IMR-90 (cell line): ENCODE data around the gene C1QTNF5. TPM values are rescaled to one million over a fixed set of nuclear protein-coding genes. Genes with fewer than 3 reads are reported as not detected.

Experiments used
- ATAC-seq: fragments of 200-7000 bp; cut with Tn5 transposase; 2 replicates; pipeline ENCODE4 v1.9.1; 2020; ENCODE audit warnings: low read depth, mild to moderate bottlenecking, moderate library complexity
- BruUV-seq: library from RNA; stranded (reverse); fragments of 400-500 nt; replicated peaks from 2 replicates; lab custom pipeline; 2021; lab: Mats Ljungman, UMichigan
- CTCF ChIA-PET: fragments of 300-600 bp; formaldehyde crosslinking; extraction: SDS; loops from one replicate; lab custom pipeline; 2021; ENCODE audit warnings: antibody characterized with exemption; lab: Yijun Ruan, JAX
- POLR2A ChIA-PET: fragments of 300-600 bp; sonication (Branson Sonifier 250); formaldehyde crosslinking; loops from one replicate; lab custom pipeline; 2022; ENCODE audit warnings: antibody characterized with exemption; ENCODE audit not compliant: unreplicated experiment; lab: Charles Lee
- DNase-seq: peaks from one replicate; pipeline ENCODE4 v3.0.0; 2013
- H2AFZ ChIP-seq: replicated peaks from 2 replicates; pipeline ENCODE3; 2013; ENCODE audit warnings: low read length, mild to moderate bottlenecking; ENCODE audit not compliant: poor library complexity
- H2AK5ac ChIP-seq: 2 replicates; pipeline ENCODE4 v1.6.1; 2013; ENCODE audit warnings: low read depth, low read length, inconsistent platforms
- H2AK9ac ChIP-seq: replicated peaks from 2 replicates; pipeline ENCODE3; 2013; ENCODE audit warnings: mild to moderate bottlenecking, low read depth, low read length, moderate library complexity; ENCODE audit not compliant: poor library complexity
- H2BK120ac ChIP-seq: 2 replicates; pipeline ENCODE4 v1.6.1; 2013; ENCODE audit warnings: low read depth, low read length, inconsistent platforms
- H2BK15ac ChIP-seq: 3 replicates; pipeline ENCODE4 v1.6.1; 2013; ENCODE audit warnings: low read depth, low read length, inconsistent platforms
- H2BK20ac ChIP-seq: 2 replicates; pipeline ENCODE4 v1.6.1; 2013; ENCODE audit warnings: low read depth, mild to moderate bottlenecking, inconsistent platforms, low read length, moderate library complexity
- H2BK5ac ChIP-seq: 2 replicates; pipeline ENCODE4 v1.6.1; 2013; ENCODE audit warnings: mild to moderate bottlenecking, low read depth, low read length, inconsistent platforms; ENCODE audit not compliant: poor library complexity, severe bottlenecking
- H3K14ac ChIP-seq: replicated peaks from 2 replicates; pipeline ENCODE4 v1.6.1; 2013; ENCODE audit warnings: low read depth, low read length, inconsistent platforms
- H3K18ac ChIP-seq: 2 replicates; pipeline ENCODE4 v1.6.1; 2013; ENCODE audit warnings: low read depth, low read length, control low read depth
- H3K23ac ChIP-seq: 2 replicates; pipeline ENCODE4 v1.6.1; 2013; ENCODE audit warnings: low read depth, low read length, inconsistent platforms
- H3K27ac ChIP-seq: 2 replicates; pipeline ENCODE4 v1.5.1; 2013; ENCODE audit warnings: mild to moderate bottlenecking, control low read depth, low read length; ENCODE audit not compliant: insufficient read depth
- H3K27me3 ChIP-seq: 2 replicates; pipeline ENCODE4 v1.6.1; 2013; ENCODE audit warnings: low read length; ENCODE audit not compliant: control insufficient read depth, insufficient read depth
- H3K36me3 ChIP-seq: 2 replicates; pipeline ENCODE4 v1.6.1; 2013; ENCODE audit warnings: low read length, mixed read lengths; ENCODE audit not compliant: control insufficient read depth, insufficient read depth
- H3K4ac ChIP-seq: 2 replicates; pipeline ENCODE4 v1.6.1; 2013; ENCODE audit warnings: low read depth, low read length, inconsistent platforms
- H3K4me1 ChIP-seq: 2 replicates; pipeline ENCODE4 v1.6.1; 2013; ENCODE audit warnings: low read length, mixed read lengths; ENCODE audit not compliant: control insufficient read depth, insufficient read depth
- H3K4me2 ChIP-seq: 2 replicates; pipeline ENCODE4 v1.6.1; 2013; ENCODE audit warnings: low read depth, mild to moderate bottlenecking, control low read depth, low read length, moderate library complexity
- H3K4me3 ChIP-seq: 2 replicates; pipeline ENCODE4 v1.5.1; 2013; ENCODE audit warnings: low read depth, mild to moderate bottlenecking, control low read depth, low read length, moderate library complexity; ENCODE audit not compliant: insufficient read depth
- H3K56ac ChIP-seq: 2 replicates; pipeline ENCODE4 v1.6.1; 2013; ENCODE audit warnings: low read length, inconsistent platforms; ENCODE audit not compliant: insufficient read depth; ENCODE audit errors: extremely low read depth
- H3K79me1 ChIP-seq, 2 experiments: 2 replicates each; pipeline ENCODE4 v1.6.1; 2013; ENCODE audit warnings: low read length in 2 of 2, inconsistent platforms in 1 of 2, low read depth in 1 of 2
- H3K9ac ChIP-seq: 2 replicates; pipeline ENCODE4 v1.6.1; 2013; ENCODE audit warnings: low read depth, low read length, control low read depth
- H3K9me1 ChIP-seq: 2 replicates; pipeline ENCODE4 v1.6.1; 2013; ENCODE audit warnings: low read length, inconsistent platforms; ENCODE audit not compliant: insufficient read depth
- H3K9me3 ChIP-seq: 2 replicates; pipeline ENCODE4 v1.6.1; 2013; ENCODE audit warnings: low read length; ENCODE audit not compliant: control insufficient read depth, insufficient read depth
- H4K20me1 ChIP-seq: 2 replicates; pipeline ENCODE4 v1.6.1; 2013; ENCODE audit warnings: low read length, inconsistent platforms; ENCODE audit not compliant: insufficient read depth
- H4K5ac ChIP-seq: 2 replicates; pipeline ENCODE4 v1.6.1; 2013; ENCODE audit warnings: mild to moderate bottlenecking, low read depth, low read length, control low read depth
- H4K8ac ChIP-seq, 2 experiments: 2 replicates each; pipeline ENCODE4 v1.6.1; 2013; ENCODE audit warnings: low read depth in 2 of 2, low read length in 2 of 2, control low read depth in 1 of 2, inconsistent platforms in 1 of 2
- H4K91ac ChIP-seq: 2 replicates; pipeline ENCODE4 v1.6.1; 2013; ENCODE audit warnings: low read depth, low read length, inconsistent platforms; ENCODE audit not compliant: insufficient read depth
- CEBPB ChIP-seq: IDR thresholded peaks from 2 replicates; pipeline ENCODE4 v1.6.1; 2012; ENCODE audit warnings: low read depth, low read length, improper control_type of control experiment
- MAFK ChIP-seq: IDR thresholded peaks from 2 replicates; pipeline ENCODE4 v1.6.1; 2012; ENCODE audit warnings: low read depth, low read length, improper control_type of control experiment
- MAZ ChIP-seq: IDR thresholded peaks from 2 replicates; pipeline ENCODE4 v1.6.1; 2012; ENCODE audit warnings: low read depth, mild to moderate bottlenecking, low read length, improper control_type of control experiment, moderate library complexity, borderline replicate concordance
- NFE2L2 ChIP-seq: fragments of 150-350 bp; IDR thresholded peaks from 2 replicates; pipeline ENCODE4 v1.6.1; 2016; ENCODE audit warnings: low read depth, mild to moderate bottlenecking, low read length
- RCOR1 ChIP-seq: IDR thresholded peaks from 2 replicates; pipeline ENCODE4 v1.6.1; 2012; ENCODE audit warnings: mild to moderate bottlenecking, low read length, improper control_type of control experiment; ENCODE audit not compliant: insufficient replicate concordance
- WGBS, 2 experiments: methylation state at CpG; one replicate each; pipeline versions ENCODE4 v1.1.5 to v1.1.7; 2013; ENCODE audit warnings: missing lambda C conversion rate in 2 of 2; ENCODE audit not compliant: insufficient read length in 1 of 2; ENCODE audit errors: extremely low coverage in 2 of 2; 5-methylcytosine and 5-hydroxymethylcytosine counted together
- dilution Hi-C: fragments of 300-500 bp; cut with HindIII; formaldehyde crosslinking; loops from one replicate; pipeline ENCODE4 v1.14.3; 2018; ENCODE audit warnings: low sequenced_read_pairs; ENCODE audit not compliant: unreplicated experiment
- in situ Hi-C: fragments of 300-500 bp; cut with MboI; formaldehyde crosslinking; loops from 3 replicates; pipeline ENCODE4 v1.14.3; 2019; ENCODE audit warnings: low sequenced_read_pairs, inconsistent platforms, mixed read lengths
- intact Hi-C: fragments of 100-400 bp; cut with micrococcal nuclease; formaldehyde crosslinking; loops from 2 replicates; pipeline ENCODE4 v1.10.0; 2022
- polyA plus RNA-seq, 3 experiments: library from polyadenylated mRNA; depleted of rRNA; stranded (reverse); fragments of >200 nt; gene quantifications; 2 replicates each; pipeline ENCODE4 v1.2.3, GENCODE V29; 2012; ENCODE audit warnings: low replicate concordance in 1 of 3
- total RNA-seq: library from RNA; depleted of rRNA; stranded (reverse); fragments of >200 nt; gene quantifications from 2 replicates; pipeline ENCODE4 v1.2.3, GENCODE V29; 2012

The C1QTNF5 gene
- total and polyA plus RNA-seq, 2 of the 4 experiments (the other 2 are of a cell fraction): 2.0 to 5.4 TPM

GRCh38 chr11:119319700-119320239 lies 20.9 kb downstream of the C1QTNF5 start:
- peak overlapping the region; percentile 50; the same call in 1 of the 2 replicates for H4K5ac ChIP-seq
- CTCF ChIA-PET: no interaction called here
- POLR2A ChIA-PET: interaction anchor here (1.0 kb wide), 1 partner anchor 18 kb away, joined by 3 read pairs; no protein-coding TSS in a partner anchor

More at GRCh38 chr11:119319700-119320239, 20.9 kb downstream of the C1QTNF5 start:
- intact Hi-C loops (loop anchor here (2.0 to 5.0 kb wide), 2 partner anchors 19 to 172 kb away; partner anchors contain the start of gene ABCG4), dilution Hi-C loops (no loop called here), in situ Hi-C loops (no loop called here)
- Histone ChIP-seq H2BK5ac (peak overlapping the region; percentile 69), H2AK5ac (peak overlapping the region; percentile 96), H2BK20ac (peak overlapping the region; percentile 86), H3K4me1 (peaks cover 49% of the 10 kb centered on the region), H2AK9ac (peak overlapping the region; percentile 83), H3K9me3 (no peaks in the 10 kb centered on the region), H3K18ac (no peak overlapping the region), H3K27ac (peak overlapping the region; percentile 38), H2BK120ac (peak overlapping the region; percentile 92), H3K79me1 (peaks cover 9 to 50% of the 10 kb centered on the region in 2 experiments; a peak in 3 of 4 replicates), H3K9ac (no peak overlapping the region), H3K36me3 (peaks cover 1% of the 10 kb centered on the region; the same call in 1 of the 2 replicates), H3K9me1 (peaks cover 19% of the 10 kb centered on the region), H4K20me1 (peaks cover 14% of the 10 kb centered on the region), H3K4me3 (no peak overlapping the region), H4K91ac (peak overlapping the region; percentile 91), H2BK15ac (peak overlapping the region; percentile 78; the same call in 1 of the 3 replicates), H3K27me3 (no peaks in the 10 kb centered on the region), H3K4me2 (no peak overlapping the region), H2AFZ (peak overlapping the region; percentile 90), H3K14ac (peak overlapping the region; percentile 57), H3K4ac (peak overlapping the region; percentile 86), H4K8ac (peak overlapping the region; percentile 77 to 95), H3K56ac (peak overlapping the region; percentile 47; the same call in 1 of the 2 replicates), H3K23ac (0 out of 2 replicates have a peak overlapping the region, but pooled peaks have one; percentile 31)
- no TSS peak for BruUV-seq
- TF ChIP-seq MAZ (no peak), RCOR1 (no peak), NFE2L2 (no peak), CEBPB (no peak), MAFK (no peak)
- 67% methylated on average over 6 of the region's 11 CpGs; no CpG with 5 or more reads in 1 of the 2 experiments for WGBS, 2 experiments
- DNase-seq (no peak), ATAC-seq (no peak)
